ENCODE data around the gene SFSWAP. TPM values are rescaled to one million over a fixed set of nuclear protein-coding genes. Genes with fewer than 3 reads are reported as not detected.
"Not testable (repeated sequence)": the region's sequence is repeated elsewhere in the genome, so short reads cannot be mapped to it uniquely, and the experiment has no call there.

Gene SFSWAP
- total and polyA plus RNA-seq, 2 of the 8 experiments (the other 6 are each of a cell fraction or from before 2014, with no cell fraction given): 36.5 to 49.5 TPM

DNA sequence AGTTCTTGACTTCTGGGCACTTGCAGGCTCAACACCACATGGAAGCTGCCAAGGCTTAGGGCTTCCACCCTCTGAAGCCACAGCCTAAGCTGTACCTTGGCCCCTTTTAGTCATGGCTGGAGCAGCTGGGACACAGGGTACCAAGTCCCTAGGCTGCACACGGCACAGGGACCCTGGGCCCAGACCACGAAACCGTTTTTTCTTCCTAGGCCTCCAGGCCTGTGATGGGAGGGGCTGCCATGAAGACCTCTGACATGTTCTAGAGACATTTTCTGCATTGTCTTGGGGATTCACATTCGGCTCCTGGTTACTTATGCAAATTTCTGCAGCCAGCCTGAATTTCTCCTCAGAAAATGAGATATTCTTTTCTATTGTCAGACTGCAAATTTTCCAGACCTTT, 33.0 kb downstream of the SFSWAP start:
- H3K18ac ChIP-seq (ENCODE audit: extremely low read depth, low read length); CTCF ChIA-PET (ENCODE audit: partially characterized antibody); H3K9ac ChIP-seq (replicated peaks in 1 of 4; ENCODE audit: extremely low read depth in 1 of 4, low read depth in 3 of 4, low read length in 3 of 4); H2AK5ac ChIP-seq (ENCODE audit: low read depth, low read length); H3K79me1 ChIP-seq (ENCODE audit: low read depth, low read length); H3K27ac ChIP-seq (ENCODE audit: low read depth, low read length); H4K91ac ChIP-seq (replicated peaks; ENCODE audit: insufficient read length, low read length); H2BK120ac ChIP-seq (replicated peaks; ENCODE audit: low read depth, low read length); H3K4me3 ChIP-seq (ENCODE audit: extremely low read depth in 1 of 4, insufficient read depth in 2 of 4, low read depth in 3 of 4, low read length in 4 of 4); H3K23ac ChIP-seq (ENCODE audit: insufficient read length); DNase-seq (ENCODE audit: low read depth in 1 of 2, low spot score in 2 of 2); H2BK20ac ChIP-seq (ENCODE audit: low read length); POLR2A ChIA-PET (ENCODE audit: partially characterized antibody); H4K20me1 ChIP-seq (replicated peaks in 1 of 2; ENCODE audit: control insufficient read depth in 1 of 2, insufficient read depth in 2 of 2, low read length in 2 of 2); H2AFZ ChIP-seq (ENCODE audit: low read length); FAIRE-seq; H2BK12ac ChIP-seq (ENCODE audit: low read depth, low read length); H3K14ac ChIP-seq (ENCODE audit: insufficient read length); H3K56ac ChIP-seq (replicated peaks; ENCODE audit: insufficient read length, low read depth, low read length); H3K4me2 ChIP-seq (ENCODE audit: insufficient read depth in 1 of 2, low read depth in 2 of 2, low read length in 2 of 2); H2BK5ac ChIP-seq (ENCODE audit: low read depth, low read length); H4K8ac ChIP-seq (ENCODE audit: extremely low read depth, insufficient read depth, low read length); H3K79me2 ChIP-seq (ENCODE audit: control insufficient read depth in 1 of 2, insufficient read depth in 2 of 2, low read length in 2 of 2); H2BK15ac ChIP-seq (ENCODE audit: low read length); H4K5ac ChIP-seq (ENCODE audit: insufficient read length, low read depth, low read length); H3K4ac ChIP-seq (replicated peaks; ENCODE audit: insufficient read length, low read depth, low read length); H3K27me3 ChIP-seq (replicated peaks in 1 of 4; ENCODE audit: control insufficient read depth in 3 of 4, extremely low read depth in 1 of 4, insufficient read depth in 3 of 4, low read length in 3 of 4); H3K4me1 ChIP-seq (replicated peaks in 1 of 4; ENCODE audit: control insufficient read depth in 3 of 4, insufficient read depth in 4 of 4, low read length in 3 of 4); H3K23me2 ChIP-seq (ENCODE audit: low read depth, low read length): not testable (repeated sequence)
- WGBS, 2 experiments (ENCODE audit: extremely low coverage in 1 of 2, insufficient coverage in 1 of 2, insufficient read length in 1 of 2, insufficient replicate concordance in 2 of 2, low coverage in 1 of 2, low lambda C conversion rate in 2 of 2, missing lambda C conversion rate in 1 of 2): 93% methylated on average over 4 of the region's 4 CpGs; no CpG with 5 or more reads in 1 of the 2 experiments
- peaks cover 10 to 59% (median 41%) of the 10 kb centered on the region in 4 experiments for H3K36me3 ChIP-seq (ENCODE audit: control insufficient read depth in 2 of 4, insufficient read depth in 4 of 4, low read length in 3 of 4)
- H3K9me3 ChIP-seq (ENCODE audit: insufficient read depth in 2 of 2, low read depth in 1 of 2, low read length in 1 of 2): peaks cover 27 to 33% of the 10 kb centered on the region in 2 experiments

DNA sequence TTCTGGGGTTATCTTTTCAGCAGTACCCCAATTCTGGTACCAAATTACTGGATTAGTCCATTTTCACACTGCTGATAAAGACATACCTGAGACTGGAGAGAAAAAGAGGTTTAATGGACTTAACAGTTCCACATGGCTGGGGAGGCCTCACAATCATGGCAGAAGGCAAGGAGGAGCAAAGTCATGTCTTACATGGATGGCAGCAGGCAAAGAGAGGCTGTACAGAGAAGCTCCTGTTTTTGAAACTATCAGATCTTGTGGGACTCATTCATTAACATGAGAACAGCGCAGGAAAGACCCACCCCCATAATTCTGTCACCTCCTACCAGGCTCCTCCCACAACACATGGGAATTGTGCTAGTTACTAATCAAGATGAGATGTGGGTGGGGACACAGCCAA, 33.8 kb downstream of the SFSWAP start:
- H4K91ac ChIP-seq (replicated peaks; ENCODE audit: insufficient read length, low read length); H2BK5ac ChIP-seq (ENCODE audit: low read depth, low read length); H3K9ac ChIP-seq (replicated peaks in 1 of 4; ENCODE audit: extremely low read depth in 1 of 4, low read depth in 3 of 4, low read length in 3 of 4); H3K14ac ChIP-seq (ENCODE audit: insufficient read length); H2AK5ac ChIP-seq (ENCODE audit: low read depth, low read length); H2BK12ac ChIP-seq (ENCODE audit: low read depth, low read length); H3K79me2 ChIP-seq (ENCODE audit: control insufficient read depth in 1 of 2, insufficient read depth in 2 of 2, low read length in 2 of 2); FAIRE-seq; H3K27ac ChIP-seq (ENCODE audit: low read depth, low read length); H3K27me3 ChIP-seq (replicated peaks in 1 of 4; ENCODE audit: control insufficient read depth in 3 of 4, extremely low read depth in 1 of 4, insufficient read depth in 3 of 4, low read length in 3 of 4); H3K4me1 ChIP-seq (replicated peaks in 1 of 4; ENCODE audit: control insufficient read depth in 3 of 4, insufficient read depth in 4 of 4, low read length in 3 of 4); H2BK20ac ChIP-seq (ENCODE audit: low read length); H3K79me1 ChIP-seq (ENCODE audit: low read depth, low read length); H3K56ac ChIP-seq (replicated peaks; ENCODE audit: insufficient read length, low read depth, low read length); H3K4me3 ChIP-seq (ENCODE audit: extremely low read depth in 1 of 4, insufficient read depth in 2 of 4, low read depth in 3 of 4, low read length in 4 of 4); POLR2A ChIA-PET (ENCODE audit: partially characterized antibody); H3K4ac ChIP-seq (replicated peaks; ENCODE audit: insufficient read length, low read depth, low read length); H2BK15ac ChIP-seq (ENCODE audit: low read length); H2AFZ ChIP-seq (ENCODE audit: low read length); H3K23me2 ChIP-seq (ENCODE audit: low read depth, low read length); H4K20me1 ChIP-seq (replicated peaks in 1 of 2; ENCODE audit: control insufficient read depth in 1 of 2, insufficient read depth in 2 of 2, low read length in 2 of 2); H4K8ac ChIP-seq (ENCODE audit: extremely low read depth, insufficient read depth, low read length); H3K18ac ChIP-seq (ENCODE audit: extremely low read depth, low read length); H4K5ac ChIP-seq (ENCODE audit: insufficient read length, low read depth, low read length); H2BK120ac ChIP-seq (replicated peaks; ENCODE audit: low read depth, low read length); H3K23ac ChIP-seq (ENCODE audit: insufficient read length); DNase-seq (ENCODE audit: low read depth in 1 of 2, low spot score in 2 of 2); H3K4me2 ChIP-seq (ENCODE audit: insufficient read depth in 1 of 2, low read depth in 2 of 2, low read length in 2 of 2): not testable (repeated sequence)
- Histone ChIP-seq H3K36me3 (ENCODE audit: control insufficient read depth in 2 of 4, insufficient read depth in 4 of 4, low read length in 3 of 4) (peaks cover 10 to 57% (median 41%) of the 10 kb centered on the region in 4 experiments), H3K9me3 (ENCODE audit: insufficient read depth in 2 of 2, low read depth in 1 of 2, low read length in 1 of 2) (peaks cover 27 to 33% of the 10 kb centered on the region in 2 experiments)
- CTCF ChIA-PET (ENCODE audit: partially characterized antibody): interaction anchor here (0.9 kb wide), 1 partner anchor 9 kb away, joined by 4 read pairs; no protein-coding TSS in a partner anchor
- WGBS, 2 experiments (ENCODE audit: extremely low coverage in 1 of 2, insufficient coverage in 1 of 2, insufficient read length in 1 of 2, insufficient replicate concordance in 2 of 2, low coverage in 1 of 2, low lambda C conversion rate in 2 of 2, missing lambda C conversion rate in 1 of 2): 92% methylated on average over 1 of the region's 1 CpG; no CpG with 5 or more reads in 1 of the 2 experiments
